ENCODE data around the gene EFNA5.
"Not testable (repeated sequence)": the region's sequence is repeated elsewhere in the genome, so short reads cannot be mapped to it uniquely, and the experiment has no call there.

Gene EFNA5

DNA sequence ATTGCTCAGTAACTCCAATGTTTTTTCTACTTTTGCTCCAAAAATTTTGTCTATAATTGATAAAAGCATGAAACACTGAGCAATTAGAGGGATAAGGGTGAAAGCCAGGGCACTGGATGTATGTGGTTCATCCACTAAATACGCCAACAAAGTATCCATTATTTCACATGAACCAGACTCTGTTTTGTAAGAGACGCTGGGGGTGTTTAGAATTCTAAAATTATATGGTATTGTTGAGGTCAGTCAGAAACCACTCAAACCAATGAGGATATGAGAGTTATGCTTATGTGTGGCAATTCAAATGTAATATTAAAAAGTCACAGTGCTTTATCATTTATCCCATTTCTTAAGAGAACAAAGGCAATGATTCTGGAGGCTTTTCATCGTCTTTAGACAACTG, 220.2 kb downstream of the EFNA5 start:
- DNase-seq = no peak

DNA sequence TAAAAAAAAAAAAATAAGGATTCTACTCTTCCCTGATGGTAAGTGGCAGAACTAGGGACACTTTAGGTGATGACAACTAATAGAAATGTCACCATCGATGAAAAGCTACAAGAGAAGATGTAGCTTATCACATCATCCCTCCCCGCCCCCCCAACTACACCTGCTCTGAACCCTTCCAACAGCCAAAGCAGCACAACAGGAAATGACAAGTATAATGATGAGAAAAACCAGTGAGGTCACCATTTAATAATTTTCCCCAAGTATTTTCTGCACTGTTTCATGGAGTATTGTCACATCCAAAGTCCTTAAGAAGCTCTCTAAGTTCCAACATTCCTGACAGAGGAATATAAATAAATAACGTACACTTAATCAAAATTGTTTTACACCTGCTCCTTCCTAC, 221.4 kb downstream of the EFNA5 start:
- no peak for DNase-seq

DNA sequence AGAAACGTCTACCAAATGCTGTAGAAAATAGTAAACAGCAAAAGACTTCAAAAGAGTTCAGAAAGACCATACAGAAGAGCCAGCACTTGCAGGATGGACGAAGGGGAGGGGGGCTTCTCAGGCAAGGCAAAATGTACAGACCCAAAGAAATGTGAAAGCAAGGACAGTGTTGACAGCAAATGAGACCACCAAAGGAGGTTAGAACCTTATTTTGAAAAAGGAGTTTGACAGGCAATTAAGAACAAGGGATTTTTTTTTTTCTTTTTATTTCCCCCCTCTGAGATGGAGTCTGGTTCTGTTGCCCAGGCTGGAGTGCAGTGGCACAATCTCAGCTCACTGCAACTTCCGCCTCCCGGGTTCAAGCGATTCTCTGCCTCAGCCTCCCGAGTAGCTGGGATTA, 223.2 kb downstream of the EFNA5 start:
- DNase-seq = no peak

DNA sequence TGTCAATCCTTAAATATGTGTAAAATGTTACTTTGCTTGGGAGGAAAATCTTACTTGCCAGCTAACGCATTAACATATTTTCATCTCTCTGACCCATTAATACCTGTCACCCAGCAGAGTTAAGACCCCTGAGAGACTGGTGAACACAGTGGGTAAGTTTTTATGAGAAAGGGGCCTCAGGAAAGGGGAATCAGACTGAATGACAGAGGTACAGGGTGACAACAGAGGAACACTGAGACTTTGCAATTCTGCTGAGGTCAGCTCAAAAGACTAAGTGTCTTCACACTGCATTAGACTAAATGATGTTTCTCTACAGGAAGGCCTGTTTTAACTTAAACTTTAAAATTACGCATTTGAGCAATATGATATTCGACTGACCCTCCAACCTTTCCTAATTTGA, 223.8 kb downstream of the EFNA5 start:
- DNase-seq = no peak

DNA sequence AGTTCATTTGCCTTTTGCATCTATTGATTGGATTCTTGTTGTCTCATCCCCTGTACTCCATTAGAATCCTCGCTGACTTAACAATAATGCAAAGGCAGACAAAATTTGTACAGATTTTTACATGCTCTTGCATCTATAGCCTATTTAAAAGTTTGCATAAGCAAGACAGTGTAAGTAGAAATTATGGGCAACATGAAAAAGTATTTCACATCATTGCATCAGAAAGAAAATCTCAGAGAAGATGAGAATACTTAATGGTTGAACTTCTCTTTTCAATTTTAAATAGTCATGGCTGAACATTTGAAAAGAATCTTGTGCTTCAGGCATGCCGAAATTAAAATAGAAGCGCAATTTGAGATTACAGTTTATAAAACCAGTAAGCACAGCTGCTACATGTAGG, 226.4 kb downstream of the EFNA5 start:
- DNase-seq = no peak

DNA sequence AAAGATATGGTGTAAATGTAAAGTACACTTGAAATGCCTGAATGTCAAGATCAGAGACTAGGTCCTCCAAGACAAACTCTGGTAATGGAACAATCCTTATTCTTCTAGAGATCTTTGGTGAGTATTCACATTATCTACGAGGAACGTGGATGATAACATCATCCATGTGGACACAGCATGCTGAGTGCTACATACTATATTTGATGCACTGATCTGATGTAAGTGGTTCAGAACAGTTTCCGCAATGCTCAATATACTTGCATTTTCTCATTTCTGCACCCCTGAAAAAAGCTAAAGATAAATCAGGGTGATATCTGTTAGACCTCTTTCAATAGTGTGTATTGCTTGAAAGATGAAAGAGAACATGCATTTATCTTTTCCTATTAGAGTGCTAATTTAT, 226.8 kb downstream of the EFNA5 start:
- DNase-seq = no peak

DNA sequence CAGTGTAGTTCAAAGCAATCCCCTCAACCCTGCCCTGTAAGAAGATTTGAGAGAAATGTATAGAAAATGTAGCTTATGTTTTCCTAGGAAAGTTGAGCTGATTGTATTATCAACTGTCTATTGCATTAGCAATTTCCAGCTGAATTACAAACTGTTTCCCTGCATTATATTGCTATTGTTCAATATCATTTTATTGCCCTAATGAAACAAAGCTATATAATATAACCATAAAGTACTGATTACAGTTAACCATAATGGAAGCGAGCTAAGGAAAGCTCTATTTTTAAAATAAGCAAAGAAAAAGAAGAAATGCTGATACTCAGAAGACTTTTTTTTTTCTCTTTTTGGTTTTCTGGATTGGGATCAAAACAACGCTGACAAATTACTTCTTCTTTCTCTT, 228.3 kb downstream of the EFNA5 start:
- no peak for DNase-seq

DNA sequence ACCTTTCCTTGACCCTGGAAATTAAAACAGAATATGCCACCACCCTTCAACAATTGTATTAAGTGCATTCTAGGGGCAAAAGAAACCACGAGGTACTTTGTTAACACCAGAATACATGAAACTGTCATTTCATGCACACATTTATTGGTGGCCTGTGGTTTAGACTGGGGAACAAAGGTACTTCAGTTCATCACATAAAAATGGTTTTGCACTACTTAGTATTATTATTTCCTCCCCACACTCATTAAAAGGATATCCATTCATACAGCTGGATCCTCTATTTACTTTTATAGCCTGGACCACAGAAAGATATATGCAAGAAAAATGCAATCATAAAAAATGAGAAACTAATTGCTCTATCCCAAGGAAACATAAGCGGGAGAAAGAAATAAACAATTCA, 230.9 kb downstream of the EFNA5 start:
- DNase-seq = no peak

DNA sequence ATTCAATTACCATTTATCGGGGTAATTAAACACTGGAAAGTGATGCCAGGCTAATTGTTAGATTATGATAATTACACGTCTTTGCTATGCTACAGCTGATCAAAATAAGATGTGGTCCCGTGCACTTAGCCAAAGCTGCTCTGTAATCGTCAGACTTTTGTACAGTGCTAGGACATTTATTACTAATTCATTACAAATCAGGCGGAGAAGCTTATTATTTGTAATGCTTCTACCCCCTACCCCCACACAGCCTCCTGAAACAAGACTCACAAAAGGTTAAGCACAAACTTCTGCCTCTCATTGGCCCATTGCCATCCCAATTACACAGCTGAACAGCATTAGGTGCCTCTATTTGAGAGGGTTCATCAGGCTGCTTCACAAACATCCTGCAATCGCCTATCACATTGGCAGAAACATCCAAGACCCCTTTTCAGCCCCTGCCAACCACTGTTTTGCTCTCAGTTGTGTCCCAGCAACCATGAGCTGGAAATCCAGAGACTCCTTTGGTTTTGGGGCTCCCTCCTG, 232.7 kb downstream of the EFNA5 start:
- no peak for DNase-seq

DNA sequence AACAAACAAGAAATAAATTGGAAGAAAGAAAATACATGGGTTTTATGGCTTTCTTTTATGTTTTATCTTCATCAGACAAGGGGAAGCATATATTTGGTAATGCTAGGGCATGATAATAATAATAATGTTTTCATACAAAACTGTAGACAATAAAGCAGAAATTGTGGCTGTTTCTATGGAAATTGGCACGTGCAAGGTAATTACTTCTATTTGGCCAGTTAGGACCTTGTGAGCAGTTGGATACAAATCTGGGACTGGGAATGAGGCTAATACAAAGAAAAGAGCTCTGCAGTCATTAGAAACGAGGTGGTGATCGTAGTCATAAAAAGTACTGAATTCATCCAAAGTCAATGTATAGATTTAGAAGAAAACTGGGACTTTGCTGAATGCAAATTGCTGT, 233.6 kb downstream of the EFNA5 start:
- DNase-seq = no peak

DNA sequence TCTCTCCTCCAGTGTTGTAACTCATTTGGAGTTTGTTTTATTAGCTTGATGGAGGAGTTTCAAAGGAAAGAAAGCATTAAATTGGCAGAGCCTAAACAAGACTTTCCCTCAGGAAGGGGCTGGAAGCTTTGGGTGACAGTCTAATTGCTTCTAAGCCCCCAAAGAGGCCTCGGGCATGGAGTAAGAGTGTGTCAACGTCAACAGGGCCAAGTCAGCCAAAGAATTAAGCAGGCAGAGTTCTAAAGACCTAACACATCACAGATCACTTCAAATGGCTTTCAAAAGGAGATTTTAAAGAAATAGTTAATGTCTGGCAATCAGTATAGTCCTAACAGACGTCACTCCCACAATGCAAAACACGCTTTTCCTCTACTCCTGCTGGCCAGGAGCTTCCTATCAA, 234.5 kb downstream of the EFNA5 start:
- no peak for DNase-seq

DNA sequence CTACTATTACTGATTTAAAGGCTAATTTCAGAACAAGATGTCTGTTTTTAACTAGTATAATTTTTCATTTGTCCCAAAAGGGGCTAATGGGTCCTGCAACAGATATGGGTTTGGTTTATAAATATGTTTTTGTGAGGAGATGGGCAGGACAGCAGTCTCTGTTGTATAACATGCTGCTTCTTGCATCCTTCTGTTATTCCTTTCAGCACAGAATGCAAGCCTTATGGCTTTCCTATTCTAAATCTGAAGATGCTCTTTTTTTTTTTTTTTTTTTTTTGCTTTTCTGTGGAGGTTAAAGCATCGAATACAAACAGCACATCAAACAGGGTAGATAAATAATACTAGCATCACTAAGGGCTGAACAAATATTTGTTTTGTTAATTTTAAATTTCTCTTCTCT, 235.7 kb downstream of the EFNA5 start:
- no peak for DNase-seq

DNA sequence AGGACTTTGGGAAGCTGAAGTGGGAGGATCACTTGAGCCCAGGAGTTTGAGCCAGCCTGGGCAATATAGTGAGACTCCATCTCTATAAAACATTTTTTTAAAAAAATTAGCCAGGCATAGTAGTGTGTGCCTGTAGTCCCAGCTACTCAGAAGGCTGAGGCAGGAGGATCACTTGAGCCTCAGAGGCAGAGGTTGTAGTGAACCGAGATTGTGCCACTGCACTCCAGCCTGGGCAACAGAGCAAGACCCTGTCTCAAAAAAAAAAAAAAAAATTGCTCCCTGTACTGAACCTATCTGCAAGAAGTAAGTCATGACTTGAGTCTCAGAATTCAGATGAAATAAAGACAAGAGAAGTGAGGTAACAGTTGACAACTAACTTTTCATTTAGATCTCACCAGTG, 237.1 kb downstream of the EFNA5 start:
- DNase-seq = not testable (repeated sequence)

DNA sequence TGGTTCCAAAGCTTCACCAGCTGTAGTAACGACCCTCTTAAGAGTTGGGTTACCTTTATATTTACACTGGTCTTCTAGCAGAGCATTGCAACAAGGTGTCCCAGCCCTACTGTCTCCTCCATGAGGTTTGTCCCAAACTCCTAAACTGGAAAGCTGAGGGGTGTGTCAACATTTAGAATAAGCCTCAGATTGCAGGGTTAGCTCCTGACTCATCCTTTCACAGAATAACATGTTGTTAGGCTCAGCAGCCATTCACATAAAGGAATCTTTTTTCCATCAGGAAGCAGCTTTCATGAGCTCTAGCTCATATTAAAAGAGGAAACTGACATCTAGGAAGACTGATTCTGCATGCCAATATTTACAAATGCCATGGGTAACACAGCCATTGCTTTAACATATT, 238.7 kb downstream of the EFNA5 start:
- DNase-seq = no peak

DNA sequence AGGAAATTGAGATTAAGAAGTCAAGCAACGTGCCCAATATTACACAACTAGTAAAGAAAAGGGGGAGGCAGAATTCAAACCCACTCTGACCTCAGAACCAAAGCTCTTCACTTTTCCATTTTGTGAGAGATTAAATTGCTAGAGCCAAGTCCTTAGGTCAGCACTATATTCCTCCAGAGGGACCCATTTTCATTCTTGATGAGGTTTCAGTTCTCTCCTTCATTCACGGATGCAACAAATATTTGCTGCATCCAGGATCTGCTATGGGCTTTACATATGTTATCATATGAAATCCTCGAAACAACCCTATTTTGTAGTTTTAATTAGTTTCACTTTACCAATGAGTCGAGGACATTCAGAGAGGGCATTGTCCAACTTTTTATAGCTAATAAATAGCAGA, 239.2 kb downstream of the EFNA5 start:
- DNase-seq = no peak

DNA sequence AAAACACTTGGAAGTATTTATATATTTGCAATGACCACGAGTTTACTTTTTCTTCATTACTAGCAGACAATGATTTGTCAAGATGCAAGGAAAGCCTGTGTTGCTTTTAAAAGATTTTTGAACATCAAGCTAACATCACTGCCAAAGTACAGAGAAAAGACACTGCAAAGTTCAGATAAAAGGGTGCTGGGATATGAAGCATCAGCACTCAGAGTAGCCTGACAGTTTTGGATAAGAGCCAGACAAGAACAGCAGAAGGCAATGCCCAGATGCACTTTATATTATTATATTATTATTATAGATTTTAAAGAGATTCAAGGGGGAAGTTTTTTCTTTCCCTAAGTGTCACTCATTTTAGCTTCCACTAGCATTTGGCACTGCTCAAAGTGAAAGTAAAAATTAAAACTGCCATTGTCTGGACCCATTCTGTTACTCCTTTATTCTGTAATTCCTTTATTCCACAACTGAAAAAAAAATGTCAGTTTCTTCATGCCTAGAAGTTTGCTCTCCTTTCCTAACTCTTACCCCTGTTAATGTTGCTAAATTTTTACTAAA, 240.6 kb downstream of the EFNA5 start:
- no peak for DNase-seq

DNA sequence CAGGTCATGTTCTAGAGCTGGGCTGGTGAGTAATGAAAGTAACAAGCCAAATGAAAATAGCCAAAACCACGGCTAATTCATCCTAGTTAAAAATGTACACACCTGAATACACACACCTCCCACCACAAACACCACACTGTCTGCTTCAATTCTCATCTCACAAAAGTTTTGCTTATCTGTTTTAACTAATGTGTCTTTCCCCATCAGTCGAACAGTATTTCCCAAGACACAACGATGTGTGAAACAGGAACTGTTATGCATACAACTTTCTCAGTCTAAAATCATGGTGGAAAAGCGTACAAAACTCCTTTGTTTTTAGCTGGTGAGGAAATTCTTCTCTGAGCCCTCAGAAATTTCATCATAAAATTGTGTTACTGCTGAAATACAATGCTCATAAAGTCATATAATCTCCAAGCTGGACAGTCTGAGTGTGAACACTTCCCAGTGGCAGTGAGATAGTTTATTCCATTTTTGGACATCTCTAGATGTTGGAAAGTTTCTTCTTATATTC, 242.4 kb downstream of the EFNA5 start:
- no peak for DNase-seq

DNA sequence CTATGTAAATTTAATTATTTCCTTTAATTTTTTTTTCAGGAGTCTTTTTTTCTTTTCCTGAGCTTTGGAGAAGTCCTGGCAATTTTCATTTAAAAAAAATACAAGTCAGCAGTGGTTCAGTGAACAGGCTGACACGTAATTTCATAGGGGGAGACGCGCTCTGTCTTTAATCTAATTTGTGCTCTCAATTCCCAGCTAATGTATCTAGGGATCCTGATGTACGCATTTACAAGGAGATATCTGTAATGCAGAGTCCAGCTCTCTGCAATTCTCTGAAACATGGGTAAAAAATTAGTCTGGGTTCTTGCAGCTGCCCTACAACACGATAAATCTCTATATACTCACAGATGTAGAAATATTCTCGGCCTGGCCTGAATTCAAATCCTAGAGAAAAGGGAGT, 243.9 kb downstream of the EFNA5 start:
- DNase-seq = no peak

DNA sequence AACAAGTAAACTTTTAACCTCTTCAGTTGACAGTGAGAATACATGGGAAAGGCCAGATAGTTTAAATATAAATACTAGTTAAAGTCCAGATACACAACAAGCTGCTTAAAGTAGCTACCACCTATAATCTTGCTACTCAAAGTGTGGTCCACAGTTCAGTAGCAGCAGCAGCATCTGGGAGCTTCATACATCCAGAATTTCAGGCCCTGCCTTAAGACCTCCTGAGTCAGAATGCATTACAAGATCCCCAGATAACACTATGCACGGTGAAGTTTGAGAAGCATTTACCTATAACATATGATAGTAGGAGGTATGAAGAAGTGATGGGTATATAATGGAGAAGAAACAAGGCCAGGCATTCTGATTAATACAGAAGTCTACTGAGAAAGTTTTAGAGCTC, 244.5 kb downstream of the EFNA5 start:
- DNase-seq = no peak

DNA sequence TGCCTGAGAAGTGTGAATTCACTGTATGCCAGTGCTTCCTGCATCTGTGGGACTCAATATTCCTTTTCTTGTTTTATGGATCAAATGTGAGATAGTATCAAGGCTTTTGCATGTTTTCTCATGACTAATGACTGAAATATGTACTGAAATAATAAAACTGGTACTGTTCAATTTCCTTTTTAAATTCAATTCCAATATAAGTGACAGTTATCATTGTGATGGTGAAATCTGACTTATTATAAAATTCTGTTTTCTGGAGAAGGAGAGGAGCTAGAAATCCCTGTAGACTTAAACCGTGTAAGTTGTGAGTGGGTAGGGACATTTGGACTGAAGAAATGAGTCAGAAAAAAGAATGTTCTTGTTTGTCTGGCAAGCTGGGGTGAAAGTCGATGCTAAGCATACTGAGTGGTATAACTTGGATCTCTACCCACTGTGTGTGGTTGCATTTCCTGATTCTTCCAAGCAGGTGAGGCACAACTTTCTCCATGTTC, 245.2 kb downstream of the EFNA5 start:
- DNase-seq = no peak

DNA sequence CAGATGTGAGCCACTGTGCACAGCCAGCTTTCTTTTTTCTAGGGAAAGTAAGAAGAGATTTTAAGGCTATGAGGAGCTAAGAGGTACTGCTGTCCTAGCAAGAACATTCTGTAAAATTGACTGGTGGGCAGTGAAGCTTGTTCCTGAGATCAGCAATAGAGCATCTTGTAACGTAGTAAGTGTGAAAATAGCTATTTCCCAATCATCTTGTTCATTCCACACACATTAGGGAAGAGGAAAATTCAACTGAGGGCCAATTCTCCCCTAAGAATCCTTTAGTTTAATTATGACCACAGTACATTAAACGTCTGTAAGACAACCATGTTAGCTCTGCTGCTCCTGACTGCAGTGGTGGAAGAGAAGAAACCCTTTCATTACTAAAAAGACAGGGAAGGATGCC, 246.2 kb downstream of the EFNA5 start:
- no peak for DNase-seq

DNA sequence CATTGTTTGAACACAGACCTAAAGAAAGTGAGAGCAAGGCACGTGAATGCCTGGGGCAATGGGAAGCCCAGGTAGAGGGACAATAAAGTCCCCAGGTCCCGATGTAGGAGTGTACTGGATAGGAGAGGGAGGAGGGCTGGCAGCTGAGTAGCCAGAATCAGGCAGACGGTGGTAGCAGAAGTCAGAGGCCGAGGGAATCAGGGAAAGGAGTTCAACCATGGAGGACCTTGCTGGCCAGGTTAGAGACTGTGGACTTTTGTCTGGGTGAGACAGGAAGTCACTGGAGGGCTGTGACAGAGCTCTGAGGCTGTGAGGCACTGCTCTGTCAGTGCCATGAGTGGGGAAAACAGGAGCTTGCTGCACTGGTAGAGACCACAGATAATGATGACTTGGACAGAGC, 248.2 kb downstream of the EFNA5 start:
- DNase-seq = no peak

DNA sequence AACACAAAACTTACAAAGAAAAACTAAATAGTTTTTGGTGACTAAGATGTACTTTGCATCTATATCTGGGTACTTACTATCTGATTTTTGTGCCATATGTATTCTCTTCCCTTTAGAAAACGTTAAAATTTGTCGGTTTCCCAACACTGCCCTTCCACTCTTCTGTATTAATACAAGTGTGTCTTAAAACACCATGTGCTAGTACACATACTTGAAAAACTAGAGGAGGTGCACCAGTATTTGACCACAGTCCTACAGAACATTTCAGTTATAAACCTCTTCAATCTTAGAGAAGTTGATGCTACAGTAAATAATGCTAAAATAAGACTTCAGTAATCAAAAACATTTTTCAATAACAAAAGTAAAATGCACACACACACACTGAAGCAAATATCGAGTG, 251.2 kb downstream of the EFNA5 start:
- DNase-seq = no peak

DNA sequence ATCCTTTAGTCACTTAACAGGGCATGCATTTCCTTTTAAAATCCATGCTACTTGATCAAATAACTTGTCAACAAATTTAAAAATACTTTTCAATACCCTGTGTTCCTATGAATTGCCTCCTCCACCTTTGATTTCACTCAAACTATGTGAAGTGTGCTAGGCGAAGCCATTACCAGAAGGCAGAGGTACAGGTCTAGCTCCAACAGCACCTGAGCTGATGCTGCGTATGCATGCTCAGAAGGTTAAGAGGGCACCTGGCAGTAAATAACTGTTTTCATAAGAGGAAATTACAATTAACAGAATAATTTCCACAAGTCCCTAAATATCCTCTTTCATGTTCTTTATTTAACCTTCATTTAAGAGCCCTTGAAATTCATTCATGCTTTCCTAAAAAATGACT, 251.8 kb downstream of the EFNA5 start:
- DNase-seq = no peak

DNA sequence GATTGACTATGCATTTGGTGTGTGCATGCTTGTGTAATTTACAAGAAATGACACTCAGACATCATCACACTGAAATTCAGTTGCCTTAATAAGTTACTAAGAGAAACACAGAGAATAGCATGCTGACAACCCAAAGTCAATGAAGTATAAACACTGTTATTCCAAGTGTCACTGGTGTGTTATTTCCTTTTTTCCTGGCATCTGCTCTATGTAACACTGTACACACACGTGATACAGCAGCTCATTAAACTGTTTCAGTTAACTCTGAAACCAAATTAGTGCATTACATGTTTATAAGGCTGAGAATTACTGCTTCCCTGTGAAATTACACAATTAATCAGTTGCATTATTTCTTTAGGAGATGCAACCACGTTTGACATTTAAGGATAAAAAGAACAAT, 252.7 kb downstream of the EFNA5 start:
- DNase-seq = no peak

Data from activated naive CD4-positive, alpha-beta T cell treated with Interleukin-2 at 50 U/mL for 16 hours (primary cell).